Measurements from ENCODE around the gene MOSMO. TPM values are rescaled to one million over a fixed set of nuclear protein-coding genes. Genes with fewer than 3 reads are reported as not detected.

MOSMO gene
- polyA plus RNA-seq, 1 of the 3 experiments (the other 2 are of a cell fraction) = 8.0 TPM

DNA sequence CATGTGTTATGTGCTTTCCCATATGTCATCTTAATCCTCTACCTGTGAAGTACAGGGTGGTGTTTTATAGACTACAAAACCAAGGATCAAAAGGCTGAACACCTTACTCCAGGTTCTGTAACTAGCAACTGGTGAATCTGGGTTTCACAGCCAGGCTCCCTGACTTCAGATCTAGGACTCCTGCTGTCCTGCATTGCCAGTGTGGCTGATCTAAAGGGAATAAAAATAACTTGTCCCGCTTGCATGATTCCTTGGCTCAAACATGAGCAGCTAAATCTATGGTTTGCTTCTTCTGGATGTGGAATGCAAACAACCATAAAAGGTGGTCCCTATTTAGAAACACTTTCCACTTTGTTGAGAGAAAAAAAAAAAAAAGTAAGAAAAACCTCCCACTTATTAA, 80.7 kb downstream of the MOSMO start:
- WGBS (ENCODE audit: low lambda C conversion rate) = 86% methylated on average over 1 of the region's 1 CpG
- CTCF ChIA-PET = interaction anchor here (0.6 to 9.3 kb wide), 4 partner anchors 10 to 100 kb away, joined by 4 to 87 read pairs (median 6); no protein-coding TSS in a partner anchor

DNA sequence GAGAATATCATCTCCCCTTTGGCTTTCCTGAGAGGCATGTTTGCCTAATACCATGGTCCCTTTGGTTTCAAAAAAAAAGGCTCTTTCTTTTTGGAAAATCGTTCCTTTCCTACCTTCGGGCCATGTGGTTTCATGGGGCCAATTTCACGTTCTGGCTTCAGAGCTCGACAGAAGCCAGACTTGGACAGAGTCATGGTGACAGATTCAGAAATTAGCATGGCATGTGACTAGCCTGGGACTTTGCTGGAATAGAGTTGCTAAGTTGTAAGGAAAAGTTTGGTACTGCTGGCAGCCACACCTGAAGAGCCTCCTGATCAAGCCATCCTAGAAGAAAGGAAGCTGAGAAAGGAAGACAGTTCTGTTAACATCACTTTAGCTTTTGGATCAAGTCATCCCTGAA, 82.0 kb downstream of the MOSMO start:
- Histone ChIP-seq H3K9me2 (no peaks in the 10 kb centered on the region), H3K4me1 (ENCODE audit: control insufficient read depth in 1 of 2, insufficient read depth in 2 of 2, low read depth in 1 of 2, low read length in 1 of 2) (no peaks in the 10 kb centered on the region; a peak in 1 of 4 replicates), H3K9me3 (no peaks in the 10 kb centered on the region), H3K79me2 (ENCODE audit: insufficient read depth) (no peaks in the 10 kb centered on the region), H2AFZ (ENCODE audit: low read depth) (no peak overlapping the region), H3F3A (replicated peaks; ENCODE audit: insufficient read depth) (no peaks in the 10 kb centered on the region), H3K27me3 (ENCODE audit: insufficient read depth) (no peaks in the 10 kb centered on the region; the same call in 1 of the 2 replicates), H3K4me3 (ENCODE audit: low read depth in 2 of 2, low read length in 1 of 2) (no peak overlapping the region), H3K9ac (no peak overlapping the region), H3K36me3 (replicated peaks in 1 of 2; ENCODE audit: control insufficient read depth in 1 of 2, insufficient read depth in 2 of 2, low read length in 1 of 2) (peaks cover 4 to 19% of the 10 kb centered on the region in 2 experiments), H4K20me1 (ENCODE audit: insufficient read depth) (no peaks in the 10 kb centered on the region), H3K4me2 (no peak overlapping the region), H3K27ac (ENCODE audit: low read depth in 2 of 2, low read length in 1 of 2) (no peak overlapping the region)
- no peak for DNase-seq
- TF ChIP-seq FOXJ3 (CRISPR knock-in tag; IDR thresholded peaks at IDR 0.05) = no peak
- TF ChIP-seq, protein P1, sequence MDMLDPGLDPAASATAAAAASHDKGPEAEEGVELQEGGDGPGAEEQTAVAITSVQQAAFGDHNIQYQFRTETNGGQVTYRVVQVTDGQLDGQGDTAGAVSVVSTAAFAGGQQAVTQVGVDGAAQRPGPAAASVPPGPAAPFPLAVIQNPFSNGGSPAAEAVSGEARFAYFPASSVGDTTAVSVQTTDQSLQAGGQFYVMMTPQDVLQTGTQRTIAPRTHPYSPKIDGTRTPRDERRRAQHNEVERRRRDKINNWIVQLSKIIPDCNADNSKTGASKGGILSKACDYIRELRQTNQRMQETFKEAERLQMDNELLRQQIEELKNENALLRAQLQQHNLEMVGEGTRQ (IDR thresholded peaks at IDR 0.05; ENCODE audit: borderline replicate concordance, low read depth, low read length) = no peak
- TF ChIP-seq GABPA (IDR thresholded peaks at IDR 0.05; ENCODE audit: low read depth) = no peak
- TF ChIP-seq, protein P2, sequence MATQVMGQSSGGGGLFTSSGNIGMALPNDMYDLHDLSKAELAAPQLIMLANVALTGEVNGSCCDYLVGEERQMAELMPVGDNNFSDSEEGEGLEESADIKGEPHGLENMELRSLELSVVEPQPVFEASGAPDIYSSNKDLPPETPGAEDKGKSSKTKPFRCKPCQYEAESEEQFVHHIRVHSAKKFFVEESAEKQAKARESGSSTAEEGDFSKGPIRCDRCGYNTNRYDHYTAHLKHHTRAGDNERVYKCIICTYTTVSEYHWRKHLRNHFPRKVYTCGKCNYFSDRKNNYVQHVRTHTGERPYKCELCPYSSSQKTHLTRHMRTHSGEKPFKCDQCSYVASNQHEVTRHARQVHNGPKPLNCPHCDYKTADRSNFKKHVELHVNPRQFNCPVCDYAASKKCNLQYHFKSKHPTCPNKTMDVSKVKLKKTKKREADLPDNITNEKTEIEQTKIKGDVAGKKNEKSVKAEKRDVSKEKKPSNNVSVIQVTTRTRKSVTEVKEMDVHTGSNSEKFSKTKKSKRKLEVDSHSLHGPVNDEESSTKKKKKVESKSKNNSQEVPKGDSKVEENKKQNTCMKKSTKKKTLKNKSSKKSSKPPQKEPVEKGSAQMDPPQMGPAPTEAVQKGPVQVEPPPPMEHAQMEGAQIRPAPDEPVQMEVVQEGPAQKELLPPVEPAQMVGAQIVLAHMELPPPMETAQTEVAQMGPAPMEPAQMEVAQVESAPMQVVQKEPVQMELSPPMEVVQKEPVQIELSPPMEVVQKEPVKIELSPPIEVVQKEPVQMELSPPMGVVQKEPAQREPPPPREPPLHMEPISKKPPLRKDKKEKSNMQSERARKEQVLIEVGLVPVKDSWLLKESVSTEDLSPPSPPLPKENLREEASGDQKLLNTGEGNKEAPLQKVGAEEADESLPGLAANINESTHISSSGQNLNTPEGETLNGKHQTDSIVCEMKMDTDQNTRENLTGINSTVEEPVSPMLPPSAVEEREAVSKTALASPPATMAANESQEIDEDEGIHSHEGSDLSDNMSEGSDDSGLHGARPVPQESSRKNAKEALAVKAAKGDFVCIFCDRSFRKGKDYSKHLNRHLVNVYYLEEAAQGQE (IDR thresholded peaks at IDR 0.05; ENCODE audit: low read depth, low read length) = no peak
- no peak for TF ChIP-seq TCF12 (IDR thresholded peaks at IDR 0.05)
- TF ChIP-seq, protein P3, sequence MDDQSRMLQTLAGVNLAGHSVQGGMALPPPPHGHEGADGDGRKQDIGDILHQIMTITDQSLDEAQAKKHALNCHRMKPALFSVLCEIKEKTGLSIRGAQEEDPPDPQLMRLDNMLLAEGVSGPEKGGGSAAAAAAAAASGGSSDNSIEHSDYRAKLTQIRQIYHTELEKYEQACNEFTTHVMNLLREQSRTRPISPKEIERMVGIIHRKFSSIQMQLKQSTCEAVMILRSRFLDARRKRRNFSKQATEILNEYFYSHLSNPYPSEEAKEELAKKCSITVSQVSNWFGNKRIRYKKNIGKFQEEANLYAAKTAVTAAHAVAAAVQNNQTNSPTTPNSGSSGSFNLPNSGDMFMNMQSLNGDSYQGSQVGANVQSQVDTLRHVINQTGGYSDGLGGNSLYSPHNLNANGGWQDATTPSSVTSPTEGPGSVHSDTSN (IDR thresholded peaks at IDR 0.05) = no peak
- TF ChIP-seq YY1 (IDR thresholded peaks at IDR 0.05; ENCODE audit: low read depth) = no peak
- no peak for TF ChIP-seq MXI1 (IDR thresholded peaks at IDR 0.05; ENCODE audit: low read depth, low read length)
- no peak for TF ChIP-seq RXRA (IDR thresholded peaks at IDR 0.05; ENCODE audit: borderline replicate concordance, low read depth)
- no peak for TF ChIP-seq SIN3A (IDR thresholded peaks at IDR 0.05; ENCODE audit: borderline replicate concordance, low read depth, low read length)
- TF ChIP-seq, protein P4, sequence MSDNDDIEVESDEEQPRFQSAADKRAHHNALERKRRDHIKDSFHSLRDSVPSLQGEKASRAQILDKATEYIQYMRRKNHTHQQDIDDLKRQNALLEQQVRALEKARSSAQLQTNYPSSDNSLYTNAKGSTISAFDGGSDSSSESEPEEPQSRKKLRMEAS (IDR thresholded peaks at IDR 0.05; ENCODE audit: low read depth) = no peak
- POLR2A ChIA-PET = no interaction called here
- CTCF ChIA-PET = interaction anchor here (0.6 to 9.3 kb wide), 7 partner anchors 9 to 99 kb away, joined by 3 to 87 read pairs (median 6); partner anchors contain the start of gene MOSMO
- WGBS (ENCODE audit: low lambda C conversion rate) = 85% methylated on average over 4 of the region's 4 CpGs

More for the DNA sequence above, 80.7 kb downstream of the MOSMO start:
- Histone ChIP-seq H3K4me2 (no peak overlapping the region), H3K79me2 (ENCODE audit: insufficient read depth) (no peaks in the 10 kb centered on the region), H3K9me2 (no peaks in the 10 kb centered on the region), H3K4me3 (ENCODE audit: low read depth in 2 of 2, low read length in 1 of 2) (no peak overlapping the region), H3K27me3 (ENCODE audit: insufficient read depth) (no peaks in the 10 kb centered on the region), H3K9me3 (no peaks in the 10 kb centered on the region), H3K9ac (no peak overlapping the region), H3K4me1 (ENCODE audit: control insufficient read depth in 1 of 2, insufficient read depth in 2 of 2, low read depth in 1 of 2, low read length in 1 of 2) (no peaks in the 10 kb centered on the region; a peak in 2 of 4 replicates), H3K27ac (ENCODE audit: low read depth in 2 of 2, low read length in 1 of 2) (no peak overlapping the region), H4K20me1 (ENCODE audit: insufficient read depth) (no peaks in the 10 kb centered on the region), H3K36me3 (replicated peaks in 1 of 2; ENCODE audit: control insufficient read depth in 1 of 2, insufficient read depth in 2 of 2, low read length in 1 of 2) (peaks cover 4 to 21% of the 10 kb centered on the region in 2 experiments), H3F3A (replicated peaks; ENCODE audit: insufficient read depth) (no peaks in the 10 kb centered on the region), H2AFZ (ENCODE audit: low read depth) (no peak overlapping the region)
- DNase-seq = no peak
- POLR2A ChIA-PET = interaction anchor here (0.8 kb wide), 1 partner anchor 11 kb away, joined by 5 read pairs; no protein-coding TSS in a partner anchor
- no peak for TF ChIP-seq RCOR1 (IDR thresholded peaks at IDR 0.05; ENCODE audit: low read length)
- TF ChIP-seq GABPA (IDR thresholded peaks at IDR 0.05; ENCODE audit: low read depth) = no peak
- TF ChIP-seq SMC3 (IDR thresholded peaks at IDR 0.05; ENCODE audit: low read depth, low read length) = no peak
- TF ChIP-seq FOSL2 (IDR thresholded peaks at IDR 0.05; ENCODE audit: borderline replicate concordance, low read depth) = no peak
- TF ChIP-seq RAD21 (IDR thresholded peaks at IDR 0.05; ENCODE audit: low read length) = no peak
- no peak for TF ChIP-seq YY1 (IDR thresholded peaks at IDR 0.05; ENCODE audit: low read depth)
- no peak for TF ChIP-seq TEAD4 (IDR thresholded peaks at IDR 0.05; ENCODE audit: borderline replicate concordance, insufficient read depth)
